ENCODE data around the gene ELOVL3. TPM values are rescaled to one million over a fixed set of nuclear protein-coding genes. Genes with fewer than 3 reads are reported as not detected.
"Not testable (repeated sequence)": the region's sequence is repeated elsewhere in the genome, so short reads cannot be mapped to it uniquely, and the experiment has no call there.

The ELOVL3 gene
- polyA plus RNA-seq, 1 donor (not counting 4 experiments of a cell fraction or from before 2014, with no cell fraction given), result 0.26 TPM

GRCh38 chr10:102208311-102209035, 17.6 kb upstream of the ELOVL3 start:
- Histone ChIP-seq H3K9ac (ENCODE audit: control insufficient read depth, extremely low read depth, insufficient read depth, low read length) (no peak overlapping the region), H3K27ac (ENCODE audit: control insufficient read depth, insufficient read depth, low read length) (no peak overlapping the region), H3K27me3 (ENCODE audit: control insufficient read depth, extremely low read depth, insufficient read depth, low read length) (no peaks in the 10 kb centered on the region), H3K4me1 (ENCODE audit: control insufficient read depth, extremely low read depth, insufficient read depth, low read length) (no peaks in the 10 kb centered on the region), H3K9me1 (ENCODE audit: control insufficient read depth, extremely low read depth, insufficient read depth, low read length) (no peaks in the 10 kb centered on the region), H3K79me2 (ENCODE audit: control insufficient read depth, insufficient read depth, low read length) (no peaks in the 10 kb centered on the region), H3K36me3 (ENCODE audit: control insufficient read depth in 2 of 2, extremely low read depth in 1 of 2, insufficient read depth in 2 of 2, low read length in 2 of 2) (no peaks in the 10 kb centered on the region), H3K4me2 (ENCODE audit: control insufficient read depth, extremely low read depth, insufficient read depth, low read depth, low read length) (no peak overlapping the region), H3K9me3 (ENCODE audit: control insufficient read depth, low read depth, low read length) (peaks cover 6% of the 10 kb centered on the region), H4K20me1 (ENCODE audit: control insufficient read depth, extremely low read depth, insufficient read depth, low read length) (no peaks in the 10 kb centered on the region), H3K4me3 (ENCODE audit: control insufficient read depth in 2 of 3, extremely low read depth in 1 of 3, insufficient read depth in 2 of 3, low read depth in 1 of 3, low read length in 3 of 3) (no peak overlapping the region), H2AFZ (ENCODE audit: control insufficient read depth, low read length) (no peak overlapping the region)
- TF ChIP-seq, protein P1, sequence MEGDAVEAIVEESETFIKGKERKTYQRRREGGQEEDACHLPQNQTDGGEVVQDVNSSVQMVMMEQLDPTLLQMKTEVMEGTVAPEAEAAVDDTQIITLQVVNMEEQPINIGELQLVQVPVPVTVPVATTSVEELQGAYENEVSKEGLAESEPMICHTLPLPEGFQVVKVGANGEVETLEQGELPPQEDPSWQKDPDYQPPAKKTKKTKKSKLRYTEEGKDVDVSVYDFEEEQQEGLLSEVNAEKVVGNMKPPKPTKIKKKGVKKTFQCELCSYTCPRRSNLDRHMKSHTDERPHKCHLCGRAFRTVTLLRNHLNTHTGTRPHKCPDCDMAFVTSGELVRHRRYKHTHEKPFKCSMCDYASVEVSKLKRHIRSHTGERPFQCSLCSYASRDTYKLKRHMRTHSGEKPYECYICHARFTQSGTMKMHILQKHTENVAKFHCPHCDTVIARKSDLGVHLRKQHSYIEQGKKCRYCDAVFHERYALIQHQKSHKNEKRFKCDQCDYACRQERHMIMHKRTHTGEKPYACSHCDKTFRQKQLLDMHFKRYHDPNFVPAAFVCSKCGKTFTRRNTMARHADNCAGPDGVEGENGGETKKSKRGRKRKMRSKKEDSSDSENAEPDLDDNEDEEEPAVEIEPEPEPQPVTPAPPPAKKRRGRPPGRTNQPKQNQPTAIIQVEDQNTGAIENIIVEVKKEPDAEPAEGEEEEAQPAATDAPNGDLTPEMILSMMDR (optimal IDR thresholded peaks at IDR 0.05 in 1 of 3, IDR thresholded peaks at IDR 0.05 in 1 of 3, conservative IDR thresholded peaks at IDR 0.05 in 1 of 3; ENCODE audit: extremely low read depth in 1 of 3, insufficient read depth in 2 of 3, low read length in 3 of 3), result no peak
- TF ChIP-seq EZH2 (IDR thresholded peaks at IDR 0.05; ENCODE audit: low read length), result no peak
- DNase-seq (ENCODE audit: low read depth, low spot score) (no peak), FAIRE-seq (no peak)
- dilution Hi-C loops (cut with MboI; ENCODE audit: extremely low pct_ligation_motif_present, low sequenced_read_pairs), result no loop called here

GRCh38 chr10:102211615-102212299, 14.3 kb upstream of the ELOVL3 start:
- Histone ChIP-seq H4K20me1 (ENCODE audit: control insufficient read depth, extremely low read depth, insufficient read depth, low read length) (no peaks in the 10 kb centered on the region), H3K79me2 (ENCODE audit: control insufficient read depth, insufficient read depth, low read length) (no peaks in the 10 kb centered on the region), H3K9ac (ENCODE audit: control insufficient read depth, extremely low read depth, insufficient read depth, low read length) (no peak overlapping the region), H2AFZ (ENCODE audit: control insufficient read depth, low read length) (no peak overlapping the region), H3K9me1 (ENCODE audit: control insufficient read depth, extremely low read depth, insufficient read depth, low read length) (no peaks in the 10 kb centered on the region), H3K27me3 (ENCODE audit: control insufficient read depth, extremely low read depth, insufficient read depth, low read length) (no peaks in the 10 kb centered on the region), H3K4me3 (ENCODE audit: control insufficient read depth in 2 of 3, extremely low read depth in 1 of 3, insufficient read depth in 2 of 3, low read depth in 1 of 3, low read length in 3 of 3) (no peak overlapping the region), H3K4me2 (ENCODE audit: control insufficient read depth, extremely low read depth, insufficient read depth, low read depth, low read length) (no peak overlapping the region), H3K4me1 (ENCODE audit: control insufficient read depth, extremely low read depth, insufficient read depth, low read length) (no peaks in the 10 kb centered on the region), H3K27ac (ENCODE audit: control insufficient read depth, insufficient read depth, low read length) (no peak overlapping the region), H3K9me3 (ENCODE audit: control insufficient read depth, low read depth, low read length) (no peaks in the 10 kb centered on the region), H3K36me3 (ENCODE audit: control insufficient read depth in 2 of 2, extremely low read depth in 1 of 2, insufficient read depth in 2 of 2, low read length in 2 of 2) (no peaks in the 10 kb centered on the region)
- dilution Hi-C loops (cut with MboI; ENCODE audit: extremely low pct_ligation_motif_present, low sequenced_read_pairs), result no loop called here
- FAIRE-seq (no peak), DNase-seq (ENCODE audit: low read depth, low spot score) (no peak)
- no peak for TF ChIP-seq EZH2 (IDR thresholded peaks at IDR 0.05; ENCODE audit: low read length)
- TF ChIP-seq, protein P1 (optimal IDR thresholded peaks at IDR 0.05 in 1 of 3, IDR thresholded peaks at IDR 0.05 in 1 of 3, conservative IDR thresholded peaks at IDR 0.05 in 1 of 3; ENCODE audit: extremely low read depth in 1 of 3, insufficient read depth in 2 of 3, low read length in 3 of 3), result no peak

DNA sequence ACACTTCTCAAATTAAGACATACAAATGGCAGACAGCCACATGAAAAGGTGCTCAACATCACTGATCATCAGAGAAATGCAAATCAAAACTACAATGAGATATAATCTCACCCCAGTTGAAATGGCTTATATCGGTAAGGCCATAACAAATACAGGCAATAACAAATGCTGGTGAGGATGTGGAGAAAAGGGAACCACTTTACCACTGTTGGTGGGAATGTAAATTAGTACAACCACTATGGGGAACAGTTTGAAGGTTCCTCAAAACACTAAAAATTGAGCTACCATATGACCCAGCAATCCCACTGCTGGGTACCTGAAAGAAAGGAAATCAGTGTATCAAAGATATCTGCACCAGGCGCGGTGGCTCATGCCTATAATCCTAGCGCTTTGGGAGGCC, 12.5 kb upstream of the ELOVL3 start:
- H4K20me1 ChIP-seq (ENCODE audit: control insufficient read depth, extremely low read depth, insufficient read depth, low read length); H3K4me3 ChIP-seq (ENCODE audit: control insufficient read depth in 2 of 3, extremely low read depth in 1 of 3, insufficient read depth in 2 of 3, low read depth in 1 of 3, low read length in 3 of 3); dilution Hi-C loops (cut with MboI; ENCODE audit: extremely low pct_ligation_motif_present, low sequenced_read_pairs); FAIRE-seq; H3K9me3 ChIP-seq (ENCODE audit: control insufficient read depth, low read depth, low read length); DNase-seq (ENCODE audit: low read depth, low spot score); H3K27me3 ChIP-seq (ENCODE audit: control insufficient read depth, extremely low read depth, insufficient read depth, low read length); H3K9ac ChIP-seq (ENCODE audit: control insufficient read depth, extremely low read depth, insufficient read depth, low read length); H3K9me1 ChIP-seq (ENCODE audit: control insufficient read depth, extremely low read depth, insufficient read depth, low read length); H2AFZ ChIP-seq (ENCODE audit: control insufficient read depth, low read length); H3K36me3 ChIP-seq (ENCODE audit: control insufficient read depth in 2 of 2, extremely low read depth in 1 of 2, insufficient read depth in 2 of 2, low read length in 2 of 2); H3K4me1 ChIP-seq (ENCODE audit: control insufficient read depth, extremely low read depth, insufficient read depth, low read length); H3K79me2 ChIP-seq (ENCODE audit: control insufficient read depth, insufficient read depth, low read length); H3K4me2 ChIP-seq (ENCODE audit: control insufficient read depth, extremely low read depth, insufficient read depth, low read depth, low read length); H3K27ac ChIP-seq (ENCODE audit: control insufficient read depth, insufficient read depth, low read length): not testable (repeated sequence)

All from keratinocyte (primary cell).